ENCODE measurements around the gene ERI3. TPM values are rescaled to one million over a fixed set of nuclear protein-coding genes. Genes with fewer than 3 reads are reported as not detected.

Gene ERI3
- total RNA-seq, 4 donors from 2014 or later: 11.2 to 30.4 (median 20.8) TPM

DNA sequence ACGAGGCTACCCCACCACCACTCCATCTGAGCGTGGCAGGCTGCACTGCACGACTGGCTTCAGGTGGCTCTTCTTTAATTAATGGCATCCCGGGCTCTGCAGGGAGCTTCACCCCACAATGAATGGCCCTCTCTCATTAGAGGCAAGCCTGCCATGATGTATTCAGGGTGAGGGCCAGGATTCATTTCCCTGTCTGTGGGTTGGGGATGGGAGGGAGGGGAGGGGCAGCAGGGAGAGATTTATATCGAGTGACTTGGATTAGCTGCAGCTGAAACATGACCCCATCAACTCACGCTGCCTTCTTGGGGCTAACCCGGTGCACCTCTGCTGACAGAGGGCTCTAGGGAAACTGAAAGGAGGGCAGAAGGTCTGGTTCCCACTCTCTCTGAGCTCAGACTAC, 54.2 kb downstream of the ERI3 start:
- in situ Hi-C loops (cut with MboI; ENCODE audit: low pct_ligation_motif_present in 1 of 4, low pct_unique_long_range_greater_than_20kb in 1 of 4, low sequenced_read_pairs in 3 of 4): loop anchor here in 1 of 4 donors (25.0 kb wide), 1 partner anchor 89 kb away; the partner anchor contains the start of gene DMAP1
- intact Hi-C loops (cut with DNase I; ENCODE audit: low total_unique reads): no loop called here

DNA sequence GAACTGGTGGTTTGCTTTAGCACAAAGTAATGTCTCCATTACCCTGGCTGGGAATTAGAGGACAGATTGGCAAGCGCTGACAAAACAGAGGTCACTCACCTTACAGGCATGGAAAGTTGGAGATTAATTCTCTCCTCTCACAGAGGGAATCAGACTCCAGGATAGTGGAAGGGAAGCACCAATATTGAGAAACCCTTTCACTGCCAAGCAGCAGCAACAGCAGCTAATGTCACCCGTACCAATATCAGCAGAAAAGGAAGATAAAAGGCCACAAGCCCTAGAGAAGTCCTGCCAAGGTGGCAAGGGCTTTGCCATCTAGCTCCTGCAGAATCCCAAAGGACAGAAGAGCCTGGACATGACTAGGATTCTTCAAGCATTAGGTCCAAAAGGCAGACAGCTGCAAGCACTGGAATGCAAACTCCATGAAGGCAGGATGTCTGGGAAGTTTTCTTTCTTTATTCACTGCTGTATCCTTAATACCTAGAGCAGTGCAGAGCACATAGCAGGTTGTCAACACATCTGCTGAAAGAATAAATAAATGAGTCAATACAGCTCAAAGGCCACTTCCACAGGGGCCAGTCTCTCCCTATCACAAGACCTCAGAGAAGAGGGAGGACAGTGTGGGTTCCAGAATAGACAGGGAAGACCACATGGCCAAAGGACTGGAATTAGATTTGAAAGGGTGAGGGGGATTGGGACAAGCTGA, 57.2 kb downstream of the ERI3 start:
- 95% methylated on average over 2 of the region's 2 CpGs; no CpG with 5 or more reads in 1 of the 2 donors for WGBS, 2 donors (ENCODE audit: low coverage in 1 of 2)
- Histone ChIP-seq H3K9me3 (no peaks in the 10 kb centered on the region), H3K4me3 (no peak overlapping the region), H3K27me3 (no peaks in the 10 kb centered on the region), H3K4me1 (peaks cover 9 to 17% (median 13%) of the 10 kb centered on the region in 4 donors), H3K27ac (no peak overlapping the region), H3K36me3 (peaks cover 0 to 6% (median 0%) of the 10 kb centered on the region in 4 donors)
- in situ Hi-C loops (cut with MboI; ENCODE audit: low pct_ligation_motif_present in 1 of 4, low pct_unique_long_range_greater_than_20kb in 1 of 4, low sequenced_read_pairs in 3 of 4) (loop anchor here in 1 of 4 donors (10.0 kb wide), 1 partner anchor 73 kb away; no protein-coding TSS in a partner anchor), intact Hi-C loops (cut with DNase I; ENCODE audit: low total_unique reads) (loop anchor here (1.0 kb wide), 1 partner anchor 43 kb away; no protein-coding TSS in a partner anchor)
- no peak for DNase-seq
- TF ChIP-seq EP300 (IDR thresholded peaks at IDR 0.05; ENCODE audit: low read depth) (no peak), POLR2A (IDR thresholded peaks at IDR 0.05) (no peak), POLR2AphosphoS5 (IDR thresholded peaks at IDR 0.05) (no peak)
- TF ChIP-seq, protein P1, sequence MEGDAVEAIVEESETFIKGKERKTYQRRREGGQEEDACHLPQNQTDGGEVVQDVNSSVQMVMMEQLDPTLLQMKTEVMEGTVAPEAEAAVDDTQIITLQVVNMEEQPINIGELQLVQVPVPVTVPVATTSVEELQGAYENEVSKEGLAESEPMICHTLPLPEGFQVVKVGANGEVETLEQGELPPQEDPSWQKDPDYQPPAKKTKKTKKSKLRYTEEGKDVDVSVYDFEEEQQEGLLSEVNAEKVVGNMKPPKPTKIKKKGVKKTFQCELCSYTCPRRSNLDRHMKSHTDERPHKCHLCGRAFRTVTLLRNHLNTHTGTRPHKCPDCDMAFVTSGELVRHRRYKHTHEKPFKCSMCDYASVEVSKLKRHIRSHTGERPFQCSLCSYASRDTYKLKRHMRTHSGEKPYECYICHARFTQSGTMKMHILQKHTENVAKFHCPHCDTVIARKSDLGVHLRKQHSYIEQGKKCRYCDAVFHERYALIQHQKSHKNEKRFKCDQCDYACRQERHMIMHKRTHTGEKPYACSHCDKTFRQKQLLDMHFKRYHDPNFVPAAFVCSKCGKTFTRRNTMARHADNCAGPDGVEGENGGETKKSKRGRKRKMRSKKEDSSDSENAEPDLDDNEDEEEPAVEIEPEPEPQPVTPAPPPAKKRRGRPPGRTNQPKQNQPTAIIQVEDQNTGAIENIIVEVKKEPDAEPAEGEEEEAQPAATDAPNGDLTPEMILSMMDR (IDR thresholded peaks at IDR 0.05): no peak

More for the DNA sequence above, 54.2 kb downstream of the ERI3 start:
- WGBS, 2 donors (ENCODE audit: low coverage in 1 of 2): 64 to 100% methylated on average over 2 to 7 of the region's 7 CpGs
- H3K36me3 ChIP-seq: peaks cover 0 to 6% (median 0%) of the 10 kb centered on the region in 4 donors
- no peak for DNase-seq
- H3K4me1 ChIP-seq: no peaks in the 10 kb centered on the region
- H3K27ac ChIP-seq: no peak overlapping the region
- TF ChIP-seq POLR2A (IDR thresholded peaks at IDR 0.05) (no peak), POLR2AphosphoS5 (IDR thresholded peaks at IDR 0.05) (no peak), EP300 (IDR thresholded peaks at IDR 0.05; ENCODE audit: low read depth) (no peak)
- TF ChIP-seq, protein P1 (IDR thresholded peaks at IDR 0.05): no peak
- no peaks in the 10 kb centered on the region for H3K27me3 ChIP-seq
- H3K9me3 ChIP-seq: no peaks in the 10 kb centered on the region
- no peak overlapping the region for H3K4me3 ChIP-seq

DNA sequence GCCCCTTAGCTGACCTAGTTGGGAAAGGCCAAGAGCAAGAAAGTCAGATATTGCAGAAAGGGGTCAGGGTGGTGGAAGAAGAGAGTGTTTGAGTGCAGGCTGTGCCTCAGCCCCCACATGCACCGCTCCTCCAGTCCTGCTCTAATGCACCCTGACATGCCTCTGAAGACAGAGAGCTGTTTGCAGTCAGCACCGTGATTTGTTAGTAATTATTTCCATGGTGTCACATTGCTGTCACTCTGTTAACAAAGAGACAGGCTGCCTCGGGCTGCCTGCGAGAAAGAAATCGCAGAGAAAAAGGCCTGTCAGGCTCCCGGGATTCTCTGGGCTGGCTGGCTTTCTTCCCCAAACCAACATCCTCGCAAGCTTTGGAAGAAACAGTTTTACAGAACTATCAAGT, 58.3 kb downstream of the ERI3 start:
- H3K9me3 ChIP-seq: no peaks in the 10 kb centered on the region
- H3K27me3 ChIP-seq: no peaks in the 10 kb centered on the region
- H3K27ac ChIP-seq: no peak overlapping the region
- H3K4me3 ChIP-seq: no peak overlapping the region
- peaks cover 0 to 6% (median 0%) of the 10 kb centered on the region in 4 donors for H3K36me3 ChIP-seq
- no peak for DNase-seq
- no peak for TF ChIP-seq POLR2AphosphoS5 (IDR thresholded peaks at IDR 0.05)
- no peak for TF ChIP-seq POLR2A (IDR thresholded peaks at IDR 0.05)
- WGBS, 2 donors (ENCODE audit: low coverage in 1 of 2): 79% methylated on average over 7 of the region's 7 CpGs; no CpG with 5 or more reads in 1 of the 2 donors
- H3K4me1 ChIP-seq: peaks cover 9 to 17% (median 13%) of the 10 kb centered on the region in 4 donors
- intact Hi-C loops (cut with DNase I; ENCODE audit: low total_unique reads): loop anchor here (1.0 kb wide), 1 partner anchor 44 kb away; no protein-coding TSS in a partner anchor
- in situ Hi-C loops (cut with MboI; ENCODE audit: low pct_ligation_motif_present in 1 of 4, low pct_unique_long_range_greater_than_20kb in 1 of 4, low sequenced_read_pairs in 3 of 4): loop anchor here in 1 of 4 donors (10.0 kb wide), 1 partner anchor 72 kb away; no protein-coding TSS in a partner anchor

DNA sequence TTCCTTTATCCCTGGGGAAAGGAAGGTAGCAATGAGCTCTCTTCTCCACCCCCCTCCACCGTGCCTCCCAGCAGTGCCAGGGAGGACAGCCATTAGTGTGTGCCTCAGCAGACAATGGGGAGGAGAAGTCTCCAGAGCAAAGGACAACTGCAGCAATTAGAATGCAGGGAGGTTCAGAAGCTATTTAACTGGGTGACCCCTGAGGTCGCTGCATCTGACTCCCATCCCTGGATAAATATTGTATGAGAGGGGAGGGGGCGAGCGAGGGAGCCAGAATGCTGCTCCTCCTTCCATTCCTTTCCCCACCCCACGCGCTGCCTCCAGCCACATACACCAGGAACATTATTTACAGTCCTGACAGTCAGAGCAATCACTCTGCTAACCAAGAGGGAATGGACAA, 59.0 kb downstream of the ERI3 start:
- DNase-seq: no peak
- Histone ChIP-seq H3K4me1 (peaks cover 9 to 17% (median 13%) of the 10 kb centered on the region in 4 donors), H3K9me3 (no peaks in the 10 kb centered on the region), H3K27ac (no peak overlapping the region), H3K36me3 (peaks cover 0 to 6% (median 0%) of the 10 kb centered on the region in 4 donors), H3K27me3 (no peaks in the 10 kb centered on the region), H3K4me3 (no peak overlapping the region)
- in situ Hi-C loops (cut with MboI; ENCODE audit: low pct_ligation_motif_present in 1 of 4, low pct_unique_long_range_greater_than_20kb in 1 of 4, low sequenced_read_pairs in 3 of 4) (loop anchor here in 1 of 4 donors (10.0 kb wide), 1 partner anchor 71 kb away; no protein-coding TSS in a partner anchor), intact Hi-C loops (cut with DNase I; ENCODE audit: low total_unique reads) (no loop called here)
- TF ChIP-seq POLR2A (IDR thresholded peaks at IDR 0.05) (no peak), EP300 (IDR thresholded peaks at IDR 0.05; ENCODE audit: low read depth) (no peak), POLR2AphosphoS5 (IDR thresholded peaks at IDR 0.05) (no peak)
- TF ChIP-seq, protein P1 (IDR thresholded peaks at IDR 0.05): no peak
- 88 to 100% methylated on average over 1 to 6 of the region's 6 CpGs for WGBS, 2 donors (ENCODE audit: low coverage in 1 of 2)
